Mesendoderm (in vitro differentiated cells): Measurements from ENCODE around the gene PTGFRN.

ENCODE experiments used
- DNase-seq: peaks from one replicate; pipeline ENCODE4 v3.0.0; 2013
- H2AK5ac ChIP-seq: 2 replicates; pipeline ENCODE4 v1.6.1; 2013; ENCODE audit warnings: low read length, inconsistent platforms
- H2BK120ac ChIP-seq: 2 replicates; pipeline ENCODE4 v1.6.1; 2013; ENCODE audit warnings: low read depth, mild to moderate bottlenecking, low read length, moderate library complexity, mixed read lengths
- H2BK15ac ChIP-seq: replicated peaks from 2 replicates; pipeline ENCODE4 v1.6.1; 2013; ENCODE audit warnings: low read depth, mild to moderate bottlenecking, moderate library complexity
- H2BK5ac ChIP-seq: 2 replicates; pipeline ENCODE4 v1.6.1; 2013; ENCODE audit warnings: low read length, inconsistent platforms
- H3K18ac ChIP-seq: 2 replicates; pipeline ENCODE4 v1.6.1; 2013; ENCODE audit warnings: mild to moderate bottlenecking, low read length, mixed read lengths
- H3K23ac ChIP-seq: one replicate; pipeline ENCODE4 v1.6.1; 2013; ENCODE audit warnings: low read length
- H3K27ac ChIP-seq: 2 replicates; pipeline ENCODE4 v1.5.1; 2013; ENCODE audit warnings: low read depth, mild to moderate bottlenecking, inconsistent platforms, low read length, moderate library complexity
- H3K27me3 ChIP-seq: 2 replicates; pipeline ENCODE4 v1.6.1; 2013; ENCODE audit warnings: low read length, control low read depth, mild to moderate bottlenecking, inconsistent platforms; ENCODE audit not compliant: insufficient read depth, poor library complexity
- H3K36me3 ChIP-seq: 2 replicates; pipeline ENCODE4 v1.6.1; 2013; ENCODE audit warnings: low read length, inconsistent platforms; ENCODE audit not compliant: control insufficient read depth, insufficient read depth
- H3K4ac ChIP-seq: one replicate; pipeline ENCODE4 v1.6.1; 2013; ENCODE audit warnings: low read depth, mild to moderate bottlenecking, low read length, moderate library complexity
- H3K4me1 ChIP-seq: 2 replicates; pipeline ENCODE4 v1.6.1; 2013; ENCODE audit warnings: low read depth, low read length, inconsistent platforms; ENCODE audit not compliant: control insufficient read depth
- H3K4me2 ChIP-seq: 2 replicates; pipeline ENCODE4 v1.6.1; 2013; ENCODE audit warnings: low read length
- H3K4me3 ChIP-seq: 2 replicates; pipeline ENCODE4 v1.5.1; 2013; ENCODE audit warnings: mild to moderate bottlenecking, low read length
- H3K56ac ChIP-seq: one replicate; pipeline ENCODE4 v1.6.1; 2013; ENCODE audit warnings: low read length
- H3K79me1 ChIP-seq: 2 replicates; pipeline ENCODE4 v1.6.1; 2013; ENCODE audit warnings: low read length, inconsistent platforms
- H3K79me2 ChIP-seq: 2 replicates; pipeline ENCODE4 v1.6.1; 2013; ENCODE audit warnings: mild to moderate bottlenecking, low read length; ENCODE audit not compliant: control insufficient read depth, insufficient read depth
- H3K9ac ChIP-seq: 2 replicates; pipeline ENCODE4 v1.6.1; 2013; ENCODE audit warnings: low read length, inconsistent platforms
- H4K5ac ChIP-seq: one replicate; pipeline ENCODE4 v1.6.1; 2013; ENCODE audit warnings: low read length
- H4K8ac ChIP-seq: one replicate; pipeline ENCODE4 v1.6.1; 2013; ENCODE audit warnings: low read depth, mild to moderate bottlenecking, control low read depth, low read length, moderate library complexity
- WGBS: extraction: QIAGEN DNeasy Blood & Tissue Kit; methylation state at CpG from one replicate; pipeline ENCODE4 v1.1.7; 2013; ENCODE audit warnings: low lambda C conversion rate, missing lambda C conversion rate; ENCODE audit not compliant: insufficient coverage; ENCODE audit errors: extremely low coverage; 5-methylcytosine and 5-hydroxymethylcytosine counted together

The PTGFRN gene

GRCh38 chr1:116902723-116903383, 6.9 kb upstream of the PTGFRN start:
- H2BK5ac ChIP-seq, result no peak overlapping the region
- no CpG with 5 or more reads among the region's 3 CpGs for WGBS
- H3K4me3 ChIP-seq, result no peak overlapping the region

DNA sequence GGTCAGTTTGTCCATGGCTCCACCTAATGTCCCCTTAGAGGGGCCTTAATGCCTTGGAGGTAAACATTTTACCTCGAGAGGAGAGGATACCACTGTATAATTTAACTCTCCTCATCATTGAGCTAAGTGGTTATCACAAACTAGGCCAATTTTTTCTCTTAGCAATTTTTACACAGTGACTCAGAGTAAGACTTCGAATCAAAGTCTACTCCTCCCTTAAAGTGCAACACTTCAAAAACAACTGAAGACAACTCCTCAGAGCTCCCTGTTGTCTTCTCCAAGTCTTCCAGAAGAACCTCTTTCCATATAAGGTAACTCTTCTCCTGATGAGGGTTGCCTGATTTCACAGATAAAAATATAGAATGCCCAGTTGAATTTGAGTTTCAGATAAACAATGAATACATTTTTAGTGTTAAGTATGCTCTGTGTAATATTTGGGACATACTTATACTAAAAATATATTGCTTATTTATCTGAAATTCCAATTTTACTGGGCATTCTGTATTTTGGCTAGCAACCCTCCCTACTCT, 4.9 kb upstream of the PTGFRN start:
- Histone ChIP-seq H3K79me2 (no peaks in the 10 kb centered on the region), H3K4me1 (peaks cover 2% of the 10 kb centered on the region), H4K8ac (no peak overlapping the region), H3K4ac (no peak overlapping the region), H4K5ac (no peak overlapping the region), H3K4me2 (no peak overlapping the region), H2BK120ac (no peak overlapping the region), H3K36me3 (no peaks in the 10 kb centered on the region), H3K9ac (no peak overlapping the region), H2BK15ac (no peak overlapping the region), H3K4me3 (no peak overlapping the region), H3K79me1 (no peaks in the 10 kb centered on the region), H3K56ac (no peak overlapping the region), H3K23ac (no peak overlapping the region), H2AK5ac (no peak overlapping the region), H3K18ac (no peak overlapping the region), H3K27ac (no peak overlapping the region), H2BK5ac (no peak overlapping the region), H3K27me3 (no peaks in the 10 kb centered on the region)
- no peak for DNase-seq
- no CpG with 5 or more reads among the region's 2 CpGs for WGBS

More at GRCh38 chr1:116902723-116903383, 6.9 kb upstream of the PTGFRN start:
- H3K4me1 ChIP-seq, result peaks cover 2% of the 10 kb centered on the region
- no peak overlapping the region for H3K56ac ChIP-seq
- no peak overlapping the region for H4K5ac ChIP-seq
- no peaks in the 10 kb centered on the region for H3K79me1 ChIP-seq
- no peak for DNase-seq
- H2BK15ac ChIP-seq, result no peak overlapping the region
- H3K9ac ChIP-seq, result no peak overlapping the region
- no peak overlapping the region for H3K18ac ChIP-seq
- no peak overlapping the region for H3K27ac ChIP-seq
- no peak overlapping the region for H2BK120ac ChIP-seq
- no peak overlapping the region for H4K8ac ChIP-seq
- H2AK5ac ChIP-seq, result no peak overlapping the region
- H3K23ac ChIP-seq, result no peak overlapping the region
- H3K79me2 ChIP-seq, result no peaks in the 10 kb centered on the region
- H3K36me3 ChIP-seq, result no peaks in the 10 kb centered on the region
- no peaks in the 10 kb centered on the region for H3K27me3 ChIP-seq
- H3K4me2 ChIP-seq, result no peak overlapping the region
- H3K4ac ChIP-seq, result no peak overlapping the region

DNA sequence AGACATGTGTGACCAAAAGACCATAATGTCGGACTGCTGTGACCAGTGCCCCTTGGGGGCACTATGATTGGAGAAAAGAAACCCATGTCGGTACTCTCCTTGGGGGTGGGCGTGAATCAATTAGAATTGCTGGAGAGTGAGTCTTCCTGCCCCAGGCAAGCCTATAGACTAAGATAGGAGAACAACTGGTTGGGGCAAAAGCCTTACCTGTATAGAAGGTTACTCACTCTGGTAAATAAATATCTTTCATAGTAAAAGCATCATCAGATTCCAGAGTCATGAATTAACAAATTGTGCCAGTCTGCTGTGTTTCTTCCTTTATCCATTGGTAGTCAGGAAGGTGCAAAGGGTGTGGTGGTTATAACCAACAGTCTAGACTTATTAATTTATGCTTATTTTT, 2.9 kb upstream of the PTGFRN start:
- H2BK120ac ChIP-seq, result no peak overlapping the region
- H2AK5ac ChIP-seq, result no peak overlapping the region
- H3K4me3 ChIP-seq, result no peak overlapping the region
- H2BK5ac ChIP-seq, result no peak overlapping the region
- peaks cover 7% of the 10 kb centered on the region for H3K79me1 ChIP-seq
- no peak overlapping the region for H3K23ac ChIP-seq
- H3K4me1 ChIP-seq, result peaks cover 8% of the 10 kb centered on the region
- H3K18ac ChIP-seq, result no peak overlapping the region
- no peak overlapping the region for H4K8ac ChIP-seq
- H3K27me3 ChIP-seq, result no peaks in the 10 kb centered on the region
- H3K56ac ChIP-seq, result no peak overlapping the region
- no peak overlapping the region for H3K4ac ChIP-seq
- H2BK15ac ChIP-seq, result no peak overlapping the region
- no peak overlapping the region for H3K4me2 ChIP-seq
- H3K36me3 ChIP-seq, result no peaks in the 10 kb centered on the region
- no peak overlapping the region for H4K5ac ChIP-seq
- no peak overlapping the region for H3K27ac ChIP-seq
- WGBS, result no CpG with 5 or more reads among the region's 3 CpGs
- H3K9ac ChIP-seq, result no peak overlapping the region
- no peak for DNase-seq
- peaks cover 12% of the 10 kb centered on the region for H3K79me2 ChIP-seq

DNA sequence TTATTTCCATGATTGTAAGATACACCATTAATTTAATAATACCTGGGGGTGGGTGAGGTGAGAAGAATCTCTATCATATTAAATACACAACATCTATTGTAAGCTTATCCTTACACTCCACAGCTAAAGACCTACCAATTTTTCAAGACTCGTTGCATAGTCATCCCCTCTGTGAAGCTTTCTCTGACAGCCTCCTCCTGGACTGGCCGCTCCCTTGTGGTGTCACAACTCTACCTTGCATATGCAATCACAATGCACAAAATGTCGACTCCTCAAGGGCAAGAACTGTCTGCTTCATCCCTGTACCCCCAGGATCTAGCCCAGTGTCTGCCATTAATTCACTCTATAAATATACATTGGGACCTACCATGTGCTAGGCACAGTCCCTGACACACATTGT, 2.4 kb upstream of the PTGFRN start:
- Histone ChIP-seq H2BK120ac (no peak overlapping the region), H3K23ac (no peak overlapping the region), H2BK15ac (no peak overlapping the region), H3K27ac (no peak overlapping the region), H3K79me1 (peaks cover 12% of the 10 kb centered on the region), H3K27me3 (no peaks in the 10 kb centered on the region), H3K79me2 (peaks cover 18% of the 10 kb centered on the region), H4K5ac (no peak overlapping the region), H3K4ac (no peak overlapping the region), H2AK5ac (no peak overlapping the region), H3K18ac (no peak overlapping the region), H3K56ac (no peak overlapping the region), H4K8ac (no peak overlapping the region), H2BK5ac (no peak overlapping the region), H3K4me2 (no peak overlapping the region), H3K4me3 (no peak overlapping the region), H3K4me1 (peaks cover 12% of the 10 kb centered on the region), H3K36me3 (no peaks in the 10 kb centered on the region), H3K9ac (no peak overlapping the region)
- DNase-seq, result no peak
- no CpG with 5 or more reads among the region's 3 CpGs for WGBS

DNA sequence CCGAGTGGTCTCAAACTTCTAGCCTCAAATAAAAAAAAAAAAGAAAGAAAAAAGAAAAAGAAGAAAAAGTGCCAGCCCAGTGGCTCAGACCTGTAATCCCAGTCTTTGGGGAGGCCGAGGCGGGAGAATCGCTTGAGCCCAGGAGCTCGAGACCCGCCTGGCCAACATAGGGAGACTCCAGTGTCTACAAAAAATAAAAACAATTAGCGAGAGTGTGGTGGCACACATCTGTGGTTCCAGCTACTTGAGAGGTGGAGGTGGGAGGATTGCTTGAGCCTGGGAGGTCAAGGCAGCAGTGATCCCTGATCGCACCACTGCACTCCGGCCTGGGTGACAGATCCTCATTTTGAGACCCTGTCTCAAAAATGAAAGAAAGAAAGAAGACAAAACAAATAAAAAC, 1.4 kb upstream of the PTGFRN start:
- Histone ChIP-seq H2BK15ac (no peak overlapping the region), H3K27me3 (no peaks in the 10 kb centered on the region), H3K4me3 (no peak overlapping the region), H3K23ac (no peak overlapping the region), H3K4ac (peak overlapping the region; percentile 84), H3K56ac (no peak overlapping the region), H3K4me1 (peaks cover 14% of the 10 kb centered on the region), H2AK5ac (no peak overlapping the region), H3K18ac (peak overlapping the region; percentile 21), H3K79me2 (peaks cover 27% of the 10 kb centered on the region), H3K27ac (no peak overlapping the region), H3K36me3 (no peaks in the 10 kb centered on the region), H4K8ac (no peak overlapping the region), H3K4me2 (no peak overlapping the region), H2BK5ac (no peak overlapping the region), H3K79me1 (peaks cover 19% of the 10 kb centered on the region), H3K9ac (no peak overlapping the region), H4K5ac (no peak overlapping the region), H2BK120ac (no peak overlapping the region)
- no peak for DNase-seq
- WGBS, result no CpG with 5 or more reads among the region's 9 CpGs
